Breast epithelium (tissue), 4 donors: ENCODE results near the gene PYCR2. TPM values are rescaled to one million over a fixed set of nuclear protein-coding genes. Genes with fewer than 3 reads are reported as not detected.

ENCODE experiments used
- DNase-seq, 2 donors: peaks; one replicate each; pipeline ENCODE4 v3.0.0-alpha.2; 2019; ENCODE audit warnings: low spot score in 2 of 2
- H3K27ac ChIP-seq, 2 donors: fragments of 200-600 bp; sonication (generic) in 1 of 2; one replicate each; pipeline ENCODE4 v1.5.1; 2016 to 2019; ENCODE audit warnings: mild to moderate bottlenecking in 1 of 2
- H3K27me3 ChIP-seq, 2 donors: fragments of 200-600 bp; sonication (generic) in 1 of 2; one replicate each; pipeline versions ENCODE4 v1.5.1 to v1.6.0; 2017 to 2019; ENCODE audit warnings: control low read depth in 1 of 2, mild to moderate bottlenecking in 1 of 2
- H3K36me3 ChIP-seq: fragments of 200-600 bp; one replicate; pipeline ENCODE4 v1.5.1; 2019
- H3K4me1 ChIP-seq, 2 donors: fragments of 200-600 bp; sonication (generic); one replicate each; pipeline ENCODE4 v1.5.1; 2016 to 2019; ENCODE audit warnings: control low read depth in 1 of 2
- H3K4me3 ChIP-seq, 3 donors: fragments of 200-600 bp; sonication (generic); 1 replicate in 2 of 3; 2 replicates in 1 of 3; pipeline ENCODE4 v1.5.1; 2016 to 2019; ENCODE audit warnings: mild to moderate bottlenecking in 3 of 3, moderate library complexity in 2 of 3
- H3K9me3 ChIP-seq, 2 donors: fragments of 200-600 bp; sonication (generic) in 1 of 2; one replicate each; pipeline ENCODE4 v1.5.1; 2016 to 2019; ENCODE audit warnings: control low read depth in 1 of 2
- CTCF ChIP-seq, 3 donors: fragments of 450-650 bp; IDR thresholded peaks; one replicate each; pipeline ENCODE4 v1.5.1; 2016 to 2017; ENCODE audit warnings: antibody characterized with exemption in 3 of 3, mild to moderate bottlenecking in 3 of 3, moderate library complexity in 3 of 3
- POLR2A ChIP-seq: fragments of 450-650 bp; IDR thresholded peaks from one replicate; pipeline ENCODE4 v1.6.1; 2016; ENCODE audit warnings: antibody characterized with exemption, mild to moderate bottlenecking, moderate library complexity
- POLR2AphosphoS5 ChIP-seq, 3 donors: sonication (generic); formaldehyde crosslinking; IDR thresholded peaks; one replicate each; pipeline ENCODE4 v1.6.1; 2017; ENCODE audit warnings: antibody characterized with exemption in 3 of 3
- intact Hi-C: fragments of 100-400 bp; cut with DNase I; formaldehyde crosslinking; loops from one replicate; pipeline ENCODE4 v1.15.1; 2023; ENCODE audit warnings: low total_unique reads
- total RNA-seq, 3 donors: library from RNA; depleted of rRNA; stranded (reverse); fragments of >200 nt; gene quantifications; one replicate each; pipeline ENCODE4 v1.1.0, GENCODE V29; 2016

Gene PYCR2
- total RNA-seq, 3 donors from 2014 or later: 40.2 to 49.3 (median 47.9) TPM

- Histone ChIP-seq H3K4me1 (peaks cover 0 to 4% of the 10 kb centered on the region in 2 donors), H3K4me3 (no peak overlapping the region), H3K36me3 (no peaks in the 10 kb centered on the region), H3K27ac (no peak overlapping the region), H3K27me3 (no peaks in the 10 kb centered on the region), H3K9me3 (no peaks in the 10 kb centered on the region)
- intact Hi-C loops: no loop called here
- TF ChIP-seq POLR2A (no peak), CTCF (IDR thresholded peaks at IDR 0.05) (no peak), POLR2AphosphoS5 (IDR thresholded peaks at IDR 0.05) (no peak)
- no peak for DNase-seq
These were observed 31.7 kb downstream of the PYCR2 start for GRCh38 chr1:225892307-225892706.

DNA sequence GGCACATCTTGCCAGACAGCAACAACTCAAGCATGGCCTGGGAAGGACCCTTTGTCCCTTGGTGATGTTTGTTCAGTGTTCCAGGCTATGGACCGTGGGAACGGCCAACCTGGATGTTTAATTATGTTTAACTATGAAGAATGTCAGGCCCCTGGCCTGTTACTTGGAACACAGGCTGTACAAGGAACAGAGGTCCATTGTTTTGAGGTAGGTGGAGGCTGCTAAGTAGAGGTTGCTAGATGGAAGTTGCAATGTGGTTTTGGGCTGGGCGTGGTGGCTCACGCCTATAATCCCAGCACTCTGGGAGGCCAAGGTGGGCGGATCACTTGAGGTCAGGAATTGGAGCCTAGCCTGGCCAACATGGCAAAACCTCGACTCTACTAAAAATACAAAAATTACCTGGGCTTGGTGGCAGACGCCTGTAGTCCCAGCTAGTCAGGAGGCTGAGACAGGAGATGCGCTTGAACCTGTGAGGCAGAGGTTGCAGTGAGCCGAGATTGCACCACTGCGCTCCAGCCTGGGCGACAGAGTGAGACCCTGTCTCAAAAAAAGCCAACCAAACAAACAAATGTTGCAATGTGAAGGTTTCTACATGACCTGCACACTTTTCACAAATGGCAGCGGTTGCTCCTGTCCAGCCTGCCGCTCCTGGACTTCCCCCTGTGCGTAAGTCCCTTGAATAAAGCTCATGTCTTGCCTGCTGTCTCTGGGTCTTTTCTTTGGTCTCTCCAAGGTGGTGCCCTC lies 32.6 kb downstream of the PYCR2 start:
- peak in 1 of 2 donors; percentile 69 for DNase-seq
- peak overlapping the region; percentile 25 to 88 for H3K27ac ChIP-seq
- intact Hi-C loops: no loop called here
- no peak overlapping the region for H3K4me3 ChIP-seq
- no peaks in the 10 kb centered on the region for H3K9me3 ChIP-seq
- no peaks in the 10 kb centered on the region for H3K27me3 ChIP-seq
- H3K4me1 ChIP-seq: peaks cover 0 to under 1% of the 10 kb centered on the region in 2 donors
- no peak for TF ChIP-seq CTCF (IDR thresholded peaks at IDR 0.05)
- TF ChIP-seq POLR2AphosphoS5 (IDR thresholded peaks at IDR 0.05): no peak
- TF ChIP-seq POLR2A: no peak
- H3K36me3 ChIP-seq: no peaks in the 10 kb centered on the region

DNA sequence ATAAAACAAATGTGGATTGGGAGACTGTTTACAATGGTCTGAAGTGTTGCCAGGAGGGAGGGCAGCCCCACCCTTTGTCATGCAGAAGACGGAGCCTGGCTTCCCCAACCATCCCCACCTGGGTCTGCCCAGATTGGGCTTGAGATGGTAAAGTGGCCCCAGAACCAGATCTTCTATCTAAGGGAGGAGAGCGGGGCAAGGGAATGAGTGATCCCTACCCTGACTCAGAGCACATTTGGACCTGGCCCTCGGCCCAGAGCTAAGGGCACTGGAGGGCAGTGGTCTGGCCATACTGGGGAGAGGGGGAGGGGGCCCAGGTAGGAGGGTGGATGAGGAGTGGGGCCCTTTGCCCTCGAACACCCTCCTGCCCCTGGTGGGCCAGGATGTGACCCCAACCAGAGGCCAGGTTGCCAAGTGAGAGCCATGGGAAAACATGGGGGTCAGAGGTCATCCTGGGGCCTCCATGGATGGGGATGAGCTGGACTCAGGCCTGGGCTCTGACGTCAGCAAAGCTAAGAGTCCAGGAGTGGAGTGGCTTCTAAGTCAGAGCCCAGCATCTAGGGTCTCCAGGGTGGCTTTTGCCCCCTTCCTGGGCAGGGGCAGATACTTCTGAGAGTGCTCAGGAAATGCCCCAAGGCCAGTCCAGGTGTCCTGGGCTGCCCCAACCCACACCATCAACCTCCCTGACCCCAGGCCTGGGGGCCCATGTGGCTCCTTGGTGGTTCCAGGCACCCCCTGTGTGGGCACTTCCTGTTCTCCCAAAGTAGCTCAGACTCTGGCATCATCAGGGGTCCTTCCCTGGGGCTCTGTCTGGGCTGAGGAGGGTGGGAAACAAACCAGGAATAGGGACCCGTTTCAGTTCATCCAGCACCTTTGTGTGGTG lies 33.5 kb downstream of the PYCR2 start:
- DNase-seq: no peak

DNA sequence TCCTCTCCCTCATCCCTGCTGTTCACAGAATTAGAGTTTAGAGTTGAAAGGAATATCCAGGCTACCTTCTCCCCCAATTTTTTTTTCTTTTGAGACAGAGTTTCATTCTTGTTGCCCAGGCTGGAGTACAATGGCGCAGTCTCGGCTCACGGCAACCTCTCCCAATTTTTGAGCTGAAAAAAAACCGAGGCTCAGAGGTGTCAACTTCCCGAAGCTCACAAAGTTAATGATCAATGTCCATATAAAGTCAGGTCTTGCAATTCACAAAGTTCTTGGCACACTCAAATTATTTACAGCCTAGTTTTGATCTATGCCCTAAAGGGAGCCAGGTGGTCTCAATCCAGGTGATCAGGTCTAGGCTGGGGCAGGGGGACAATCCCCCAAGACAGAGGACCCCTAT lies 34.3 kb downstream of the PYCR2 start:
- no peaks in the 10 kb centered on the region for H3K4me1 ChIP-seq
- no peak for DNase-seq
- TF ChIP-seq POLR2A: no peak
- no peak for TF ChIP-seq POLR2AphosphoS5 (IDR thresholded peaks at IDR 0.05)
- H3K36me3 ChIP-seq: no peaks in the 10 kb centered on the region
- peak overlapping the region in 1 of 2 donors; percentile 88 for H3K27ac ChIP-seq
- intact Hi-C loops: no loop called here
- H3K9me3 ChIP-seq: no peaks in the 10 kb centered on the region
- H3K4me3 ChIP-seq: no peak overlapping the region
- H3K27me3 ChIP-seq: no peaks in the 10 kb centered on the region

More for the DNA sequence above, 33.5 kb downstream of the PYCR2 start:
- Histone ChIP-seq H3K27ac (peak overlapping the region; percentile 13 to 88), H3K9me3 (no peaks in the 10 kb centered on the region), H3K4me1 (no peaks in the 10 kb centered on the region), H3K4me3 (no peak overlapping the region), H3K36me3 (no peaks in the 10 kb centered on the region), H3K27me3 (no peaks in the 10 kb centered on the region)
- TF ChIP-seq POLR2AphosphoS5 (IDR thresholded peaks at IDR 0.05) (no peak), CTCF (IDR thresholded peaks at IDR 0.05) (no peak), POLR2A (no peak)
- intact Hi-C loops: no loop called here

DNA sequence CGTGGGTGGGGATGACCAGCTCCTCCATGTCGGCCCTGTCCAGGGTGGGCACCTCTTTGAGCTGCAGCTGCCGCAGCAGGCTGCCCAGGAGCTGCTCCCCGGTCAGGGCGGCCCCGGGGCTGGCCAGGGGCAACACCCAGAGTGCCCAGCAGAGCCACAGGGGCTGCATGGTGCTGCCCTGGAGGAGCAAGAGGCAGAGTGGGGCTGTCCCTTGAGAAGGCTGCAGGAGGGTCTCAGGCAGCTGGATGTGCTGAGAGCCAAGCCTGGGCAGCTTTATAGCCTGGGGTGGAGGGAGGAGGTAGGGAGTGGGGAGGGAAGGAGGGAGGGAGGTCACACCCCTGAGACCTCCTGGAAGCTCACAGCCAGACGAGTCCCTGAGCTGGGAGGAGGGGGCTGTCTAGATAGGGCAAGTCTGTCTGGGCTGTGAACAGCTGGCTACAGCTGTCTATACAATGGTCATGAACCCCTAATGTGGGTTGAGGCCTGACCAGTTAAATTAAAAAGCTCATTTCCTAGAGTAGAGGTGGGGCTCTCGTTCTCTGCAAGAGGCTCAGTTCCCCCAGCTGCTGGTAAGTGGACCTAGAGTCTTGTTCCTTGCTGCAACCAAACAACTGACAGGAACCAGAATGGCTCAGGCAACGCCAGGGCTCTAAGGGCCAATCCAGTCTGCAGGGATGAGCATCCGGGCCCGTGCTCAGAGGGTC lies 35.0 kb downstream of the PYCR2 start, which contains the start of gene LEFTY1:
Gene LEFTY1, minus strand, starts transcription at position 249 of the 704 bp plus-strand sequence. Its CDS starts 80 bp downstream, at position 169.
- intact Hi-C loops: no loop called here
- H3K27ac ChIP-seq: peak within 1 kb of the TSS in 1 of 2 donors; percentile 88
- H3K27me3 ChIP-seq: no peaks in the 10 kb centered on the region
- no peak for DNase-seq
- no peak within 1 kb of the TSS for H3K4me3 ChIP-seq
- H3K36me3 ChIP-seq: no peaks in the 10 kb centered on the region
- TF ChIP-seq POLR2AphosphoS5 (IDR thresholded peaks at IDR 0.05) (no peak), POLR2A (no peak), CTCF (IDR thresholded peaks at IDR 0.05) (no peak)
- no peaks in the 10 kb centered on the region for H3K4me1 ChIP-seq
- H3K9me3 ChIP-seq: no peaks in the 10 kb centered on the region
